Measurements from ENCODE around the gene CNTLN. TPM values are rescaled to one million over a fixed set of nuclear protein-coding genes. Genes with fewer than 3 reads are reported as not detected.

Gene CNTLN
- total RNA-seq, 2 experiments from 2014 or later, result 1.1 to 1.2 TPM

GRCh38 chr9:17528859-17529258 lies 394.0 kb downstream of the CNTLN start:
- intact Hi-C loops (cut with DNase I, micrococcal nuclease), result loop anchor here in 1 of 2 experiments (5.0 kb wide), 1 partner anchor 913 kb away; no protein-coding TSS in a partner anchor
- H3K4me3 Mint-ChIP-seq, result no peak overlapping the region
- no peak overlapping the region for H3K27ac Mint-ChIP-seq
- no peaks in the 10 kb centered on the region for H3K27me3 Mint-ChIP-seq
- no peaks in the 10 kb centered on the region for H3K36me3 Mint-ChIP-seq (ENCODE audit: low read depth)
- no peak for ATAC-seq
- CTCF ChIA-PET, result interaction anchor here (1.0 kb wide), 1 partner anchor 1500 kb away, joined by 3 read pairs; no protein-coding TSS in a partner anchor
- POLR2A ChIA-PET, result no interaction called here
- H3K9me3 Mint-ChIP-seq (ENCODE audit: low read depth), result no peaks in the 10 kb centered on the region
- DNase-seq, result no peak
- H3K4me1 Mint-ChIP-seq, result no peaks in the 10 kb centered on the region

DNA sequence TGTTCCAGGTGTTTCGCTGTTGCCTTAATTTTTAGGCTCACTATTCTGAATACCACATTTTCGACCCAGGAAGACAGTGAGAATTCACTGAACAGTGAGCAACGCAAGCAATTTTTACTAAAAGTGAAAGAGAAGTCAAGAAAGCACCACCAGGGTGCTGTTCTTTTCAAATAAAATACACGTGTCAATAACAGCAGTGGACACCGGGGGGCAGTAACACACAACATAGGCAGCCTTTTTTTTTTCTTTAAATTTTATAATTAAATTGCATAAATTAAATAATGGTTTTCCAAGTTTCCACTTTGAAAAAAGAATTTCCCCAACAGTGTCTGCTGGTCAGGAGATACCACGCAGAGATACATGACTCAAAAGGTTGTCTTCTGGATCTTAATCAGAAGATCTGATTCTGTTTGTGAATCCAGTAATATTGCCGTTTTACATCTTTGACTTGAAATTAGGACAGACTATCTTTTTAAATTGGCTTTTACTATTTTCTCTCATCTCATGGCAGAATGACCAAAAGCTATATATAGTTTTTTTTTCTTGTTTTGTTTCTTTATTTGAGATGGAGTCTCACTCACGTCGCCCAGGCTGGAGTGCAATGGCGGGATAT lies 396.9 kb downstream of the CNTLN start:
- Mint-ChIP-seq H3K27ac (no peak overlapping the region), H3K4me3 (no peak overlapping the region), H3K9me3 (ENCODE audit: low read depth) (no peaks in the 10 kb centered on the region), H3K4me1 (no peaks in the 10 kb centered on the region), H3K27me3 (no peaks in the 10 kb centered on the region), H3K36me3 (ENCODE audit: low read depth) (no peaks in the 10 kb centered on the region)
- intact Hi-C loops (cut with DNase I, micrococcal nuclease), result loop anchor here (2.0 to 5.0 kb wide), 4 partner anchors 269 to 1496 kb away; no protein-coding TSS in a partner anchor
- ChIA-PET CTCF (interaction anchor here (0.7 to 1.5 kb wide), 2 partner anchors 17 to 682 kb away, joined by 3 to 4 read pairs; no protein-coding TSS in a partner anchor), POLR2A (no interaction called here)
- DNase-seq, result peak; percentile 61
- no peak for ATAC-seq

DNA sequence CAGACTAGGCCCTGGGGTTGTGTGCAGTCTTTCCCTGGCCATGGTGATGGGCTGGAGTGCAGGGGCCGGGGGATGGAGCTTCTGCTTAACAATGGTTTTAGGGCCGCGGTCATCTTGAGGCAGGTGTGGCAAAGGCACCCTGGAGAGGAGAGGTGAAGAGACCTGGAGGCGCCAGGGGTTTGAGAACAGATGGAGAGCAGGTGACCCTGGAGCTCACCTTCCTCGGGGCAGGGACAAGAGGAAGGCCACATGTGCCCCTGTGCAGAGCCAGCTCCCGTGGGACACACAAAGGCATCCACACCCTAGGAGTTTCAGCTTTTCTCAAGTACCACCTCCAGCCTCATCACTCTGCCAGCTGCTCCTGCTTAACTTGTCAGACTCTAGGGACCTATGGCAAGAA lies 397.6 kb downstream of the CNTLN start:
- no peaks in the 10 kb centered on the region for H3K27me3 Mint-ChIP-seq
- H3K27ac Mint-ChIP-seq, result no peak overlapping the region
- H3K36me3 Mint-ChIP-seq (ENCODE audit: low read depth), result no peaks in the 10 kb centered on the region
- intact Hi-C loops (cut with DNase I, micrococcal nuclease), result loop anchor here (5.0 kb wide), 2 partner anchors 270 to 1495 kb away; no protein-coding TSS in a partner anchor
- no peaks in the 10 kb centered on the region for H3K9me3 Mint-ChIP-seq (ENCODE audit: low read depth)
- ATAC-seq, result no peak
- no peaks in the 10 kb centered on the region for H3K4me1 Mint-ChIP-seq
- ChIA-PET CTCF (interaction anchor here (0.6 to 1.5 kb wide), 4 partner anchors 16 to 1457 kb away, joined by 3 to 4 read pairs (median 4); no protein-coding TSS in a partner anchor), POLR2A (no interaction called here)
- DNase-seq, result no peak
- H3K4me3 Mint-ChIP-seq, result no peak overlapping the region

DNA sequence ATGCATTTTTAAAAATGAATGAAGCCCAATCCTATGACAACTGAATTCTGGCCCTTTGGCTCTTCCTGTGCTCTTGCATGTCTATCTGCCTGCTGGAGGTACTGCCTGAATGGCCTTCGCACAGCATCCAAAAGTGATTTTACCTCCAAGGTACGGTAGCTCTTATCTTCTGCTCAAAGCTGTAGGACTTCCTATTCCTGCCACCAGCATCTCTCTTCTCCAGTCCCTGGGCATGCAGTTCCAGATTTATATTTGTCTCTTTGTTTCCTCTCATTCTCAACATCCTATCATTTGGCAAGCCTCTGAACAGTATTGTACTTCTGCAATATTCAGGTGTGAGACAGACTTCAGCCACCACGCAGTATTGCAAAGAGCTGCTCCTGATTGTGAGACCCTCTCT lies 400.3 kb downstream of the CNTLN start:
- CTCF ChIA-PET, result no interaction called here
- no peaks in the 10 kb centered on the region for H3K36me3 Mint-ChIP-seq (ENCODE audit: low read depth)
- no peak overlapping the region for H3K4me3 Mint-ChIP-seq
- intact Hi-C loops (cut with DNase I, micrococcal nuclease), result no loop called here
- no peak overlapping the region for H3K27ac Mint-ChIP-seq
- no peaks in the 10 kb centered on the region for H3K9me3 Mint-ChIP-seq (ENCODE audit: low read depth)
- H3K27me3 Mint-ChIP-seq, result no peaks in the 10 kb centered on the region
- no peaks in the 10 kb centered on the region for H3K4me1 Mint-ChIP-seq
- no peak for ATAC-seq
- DNase-seq, result no peak
- POLR2A ChIA-PET, result no interaction called here

- Mint-ChIP-seq H3K27me3 (no peaks in the 10 kb centered on the region), H3K27ac (no peak overlapping the region), H3K4me1 (no peaks in the 10 kb centered on the region), H3K4me3 (no peak overlapping the region), H3K36me3 (ENCODE audit: low read depth) (no peaks in the 10 kb centered on the region), H3K9me3 (ENCODE audit: low read depth) (no peaks in the 10 kb centered on the region)
- DNase-seq, result no peak
- ChIA-PET POLR2A (no interaction called here), CTCF (no interaction called here)
- no peak for ATAC-seq
- intact Hi-C loops (cut with DNase I, micrococcal nuclease), result no loop called here
These were observed 401.2 kb downstream of the CNTLN start for GRCh38 chr9:17536027-17536426.

DNA sequence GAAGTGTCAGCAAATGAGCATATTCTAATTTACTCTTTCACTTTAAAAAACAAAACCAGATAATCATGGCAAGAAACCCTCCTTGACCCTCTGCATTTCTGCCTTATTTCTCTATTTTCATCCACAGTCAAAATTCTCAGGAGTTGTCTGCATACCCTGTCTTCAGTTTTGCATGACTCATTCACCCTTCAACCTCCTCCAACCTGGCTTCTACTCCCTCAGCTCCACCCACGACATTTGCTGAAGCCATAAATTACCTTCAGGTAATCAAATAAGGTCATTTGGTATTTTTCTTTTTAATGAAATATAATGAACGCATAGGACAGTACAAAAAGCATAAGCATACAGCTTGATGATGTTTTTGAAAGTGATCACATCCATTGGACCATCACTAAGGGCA lies 416.2 kb downstream of the CNTLN start:
- POLR2A ChIA-PET, result no interaction called here
- Mint-ChIP-seq H3K27me3 (no peaks in the 10 kb centered on the region), H3K27ac (no peak overlapping the region), H3K4me3 (no peak overlapping the region), H3K36me3 (ENCODE audit: low read depth) (no peaks in the 10 kb centered on the region), H3K4me1 (no peaks in the 10 kb centered on the region), H3K9me3 (ENCODE audit: low read depth) (peaks cover 4% of the 10 kb centered on the region)
- intact Hi-C loops (cut with DNase I, micrococcal nuclease), result no loop called here
- no peak for DNase-seq
- ATAC-seq, result no peak
- CTCF ChIA-PET, result interaction anchor here (0.6 kb wide), 1 partner anchor 32 kb away, joined by 3 read pairs; no protein-coding TSS in a partner anchor

Data from activated CD4-positive, alpha-beta T cell treated with anti-CD3 and anti-CD28 coated beads for 36 hours (primary cell).